OCI-LY3 (cell line): ENCODE data around the gene SH3PXD2A.

ENCODE experiments used
- H2AFZ ChIP-seq: fragments of 200-600, 300-600 bp; shearing (Covaris generic); 2 replicates; pipeline ENCODE4 v1.6.0; 2014; ENCODE audit warnings: antibody characterized with exemption, low read depth, low read length
- H3K27ac ChIP-seq: fragments of 200-600, 300-600 bp; sonication (generic); 2 replicates; pipeline ENCODE4 v1.5.1; 2014; ENCODE audit warnings: mild to moderate bottlenecking, low read length, moderate library complexity, mixed read lengths
- H3K27me3 ChIP-seq: fragments of 200-600, 300-600 bp; sonication (generic); 2 replicates; pipeline ENCODE4 v1.6.1; 2014; ENCODE audit warnings: low read depth, low read length, mixed read lengths
- H3K36me3 ChIP-seq: fragments of 200-600, 300-600 bp; sonication (generic); replicated peaks from 2 replicates; pipeline ENCODE3; 2014; ENCODE audit warnings: low read depth, low read length, mixed read lengths
- H3K4me1 ChIP-seq: fragments of 300-600, 200-600 bp; sonication (generic); 2 replicates; pipeline ENCODE4 v1.6.1; 2014; ENCODE audit warnings: low read length, mixed read lengths
- H3K4me2 ChIP-seq: fragments of 200-600, 300-600 bp; sonication (generic); 2 replicates; pipeline ENCODE4 v1.6.1; 2014; ENCODE audit warnings: low read length, mixed read lengths
- H3K4me3 ChIP-seq: fragments of 300-600, 200-600 bp; sonication (generic); 2 replicates; pipeline ENCODE4 v1.5.1; 2014; ENCODE audit warnings: antibody characterized with exemption, mild to moderate bottlenecking, low read length, moderate library complexity
- H3K79me2 ChIP-seq: fragments of 300-600, 200-600 bp; shearing (Covaris generic); 2 replicates; pipeline ENCODE4 v1.6.1; 2014; ENCODE audit warnings: mild to moderate bottlenecking, low read length, mixed read lengths
- H3K9ac ChIP-seq: fragments of 300-600, 200-600 bp; shearing (Covaris generic); 2 replicates; pipeline ENCODE4 v1.6.0; 2014; ENCODE audit warnings: mild to moderate bottlenecking, low read length, moderate library complexity
- H3K9me3 ChIP-seq: fragments of 200-600, 300-600 bp; shearing (Covaris generic); 2 replicates; pipeline ENCODE4 v1.6.1; 2014; ENCODE audit warnings: low read length, mixed read lengths; ENCODE audit not compliant: insufficient read depth
- H4K20me1 ChIP-seq: fragments of 200-600, 300-600 bp; sonication (generic); 2 replicates; pipeline ENCODE4 v1.6.1; 2016; ENCODE audit warnings: low read length, mixed read lengths; ENCODE audit not compliant: insufficient read depth
- CTCF ChIP-seq: fragments of 200-600, 300-600 bp; sonication (generic); IDR thresholded peaks from 2 replicates; pipeline ENCODE4 v1.5.1; 2014; ENCODE audit warnings: antibody characterized with exemption, low read length, low read depth
- EZH2phosphoT487 ChIP-seq: fragments of 200-600 bp; shearing (Covaris generic); IDR thresholded peaks from 2 replicates; pipeline ENCODE4 v1.6.1; 2018; ENCODE audit warnings: antibody characterized with exemption, mixed run types, low read depth

The SH3PXD2A gene

GRCh38 chr10:103547391-103547946, 307.9 kb downstream of the SH3PXD2A start:
- H3K36me3 ChIP-seq, result no peaks in the 10 kb centered on the region
- H3K27me3 ChIP-seq, result 0 out of 2 replicates have a peak, but pooled peaks cover 2% of the 10 kb centered on the region
- H4K20me1 ChIP-seq, result no peaks in the 10 kb centered on the region
- H3K4me3 ChIP-seq, result no peak overlapping the region
- H3K27ac ChIP-seq, result no peak overlapping the region
- H3K4me1 ChIP-seq, result peaks cover 6% of the 10 kb centered on the region; the same call in 1 of the 2 replicates
- no peaks in the 10 kb centered on the region for H3K9me3 ChIP-seq
- no peak overlapping the region for H3K4me2 ChIP-seq
- no peak for TF ChIP-seq CTCF
- no peak for TF ChIP-seq EZH2phosphoT487
- no peak overlapping the region for H3K9ac ChIP-seq
- H3K79me2 ChIP-seq, result no peaks in the 10 kb centered on the region
- no peak overlapping the region for H2AFZ ChIP-seq

GRCh38 chr10:103546401-103546800, 309.0 kb downstream of the SH3PXD2A start:
- 0 out of 2 replicates have a peak, but pooled peaks cover 2% of the 10 kb centered on the region for H3K27me3 ChIP-seq
- H3K4me3 ChIP-seq, result no peak overlapping the region
- TF ChIP-seq EZH2phosphoT487, result no peak
- no peak for TF ChIP-seq CTCF
- H3K9me3 ChIP-seq, result no peaks in the 10 kb centered on the region
- H2AFZ ChIP-seq, result no peak overlapping the region
- H4K20me1 ChIP-seq, result no peaks in the 10 kb centered on the region
- no peak overlapping the region for H3K4me2 ChIP-seq
- peaks cover 6% of the 10 kb centered on the region; the same call in 1 of the 2 replicates for H3K4me1 ChIP-seq
- H3K27ac ChIP-seq, result no peak overlapping the region
- no peaks in the 10 kb centered on the region for H3K36me3 ChIP-seq
- H3K9ac ChIP-seq, result no peak overlapping the region
- no peaks in the 10 kb centered on the region for H3K79me2 ChIP-seq

- Histone ChIP-seq H3K9ac (no peak overlapping the region), H3K4me1 (peaks cover 6% of the 10 kb centered on the region; the same call in 1 of the 2 replicates), H3K27me3 (0 out of 2 replicates have a peak, but pooled peaks cover 2% of the 10 kb centered on the region)
Observed at GRCh38 chr10:103545771-103546281, 309.6 kb downstream of the SH3PXD2A start.

More at GRCh38 chr10:103545771-103546281, 309.6 kb downstream of the SH3PXD2A start:
- no peaks in the 10 kb centered on the region for H3K36me3 ChIP-seq
- H3K79me2 ChIP-seq, result no peaks in the 10 kb centered on the region
- H3K4me3 ChIP-seq, result no peak overlapping the region
- no peak overlapping the region for H3K4me2 ChIP-seq
- no peak overlapping the region for H2AFZ ChIP-seq
- H4K20me1 ChIP-seq, result no peaks in the 10 kb centered on the region
- no peak overlapping the region for H3K27ac ChIP-seq
- no peak for TF ChIP-seq CTCF
- TF ChIP-seq EZH2phosphoT487, result no peak
- no peaks in the 10 kb centered on the region for H3K9me3 ChIP-seq
